GM18868 (cell line): ENCODE results near the gene RNASE3.
"Not testable (repeated sequence)": the region's sequence is repeated elsewhere in the genome, so short reads cannot be mapped to it uniquely, and the experiment has no call there.

Source experiments
- ATAC-seq: cut with Tn5 transposase; IDR thresholded peaks from one replicate; pipeline ENCODE4 v1.9.1; 2021; ENCODE audit warnings: mild to moderate bottlenecking, moderate library complexity; ENCODE audit not compliant: unreplicated experiment

RNASE3 gene

GRCh38 chr14:20910822-20911221 is 19.6 kb downstream of the RNASE3 start:
- ATAC-seq = not testable (repeated sequence)

- ATAC-seq = not testable (repeated sequence)
Observed at GRCh38 chr14:20919038-20919756, 28.0 kb downstream of the RNASE3 start.

GRCh38 chr14:20923766-20924297 is 32.6 kb downstream of the RNASE3 start:
- ATAC-seq = not testable (repeated sequence)

GRCh38 chr14:20934148-20934762 is 43.1 kb downstream of the RNASE3 start:
- peak; percentile 42 for ATAC-seq

- peak; percentile 72 for ATAC-seq
Observed at GRCh38 chr14:20935303-20935984, 44.3 kb downstream of the RNASE3 start.
